Measurements from ENCODE around the gene ZNF598. TPM values are rescaled to one million over a fixed set of nuclear protein-coding genes. Genes with fewer than 3 reads are reported as not detected.
A peak's percentile ranks its signal among the peaks of the same experiment; 100 is the strongest.
"Not testable (repeated sequence)": the region's sequence is repeated elsewhere in the genome, so short reads cannot be mapped to it uniquely, and the experiment has no call there.

Gene ZNF598
- total RNA-seq, 1 donor from 2014 or later = 9.2 TPM

- no peak for DNase-seq (ENCODE audit: low read depth in 2 of 2)
Measured at GRCh38 chr16:2028620-2029220, 19.1 kb upstream of the ZNF598 start.

- DNase-seq (ENCODE audit: low read depth in 2 of 2) = no peak
Measured at GRCh38 chr16:2028146-2028545, 18.5 kb upstream of the ZNF598 start.

GRCh38 chr16:2027024-2028010 is 17.7 kb upstream of the ZNF598 start:
- peak in 1 of 2 donors; percentile 66 for DNase-seq (ENCODE audit: low read depth in 2 of 2)

- DNase-seq (ENCODE audit: low read depth in 2 of 2) = peak in 1 of 2 donors; percentile 52
Measured at GRCh38 chr16:2026461-2027023, 16.9 kb upstream of the ZNF598 start, which contains the start of gene NHERF2. TSS of gene NHERF2 (plus strand) at chr16:2026902. CDS start at chr16:2027006, 104 bp downstream.

GRCh38 chr16:2025878-2026460 is 16.3 kb upstream of the ZNF598 start:
- no peak for DNase-seq (ENCODE audit: low read depth in 2 of 2)

GRCh38 chr16:2025251-2025650 is 15.6 kb upstream of the ZNF598 start:
- no peak for DNase-seq (ENCODE audit: low read depth in 2 of 2)

DNA sequence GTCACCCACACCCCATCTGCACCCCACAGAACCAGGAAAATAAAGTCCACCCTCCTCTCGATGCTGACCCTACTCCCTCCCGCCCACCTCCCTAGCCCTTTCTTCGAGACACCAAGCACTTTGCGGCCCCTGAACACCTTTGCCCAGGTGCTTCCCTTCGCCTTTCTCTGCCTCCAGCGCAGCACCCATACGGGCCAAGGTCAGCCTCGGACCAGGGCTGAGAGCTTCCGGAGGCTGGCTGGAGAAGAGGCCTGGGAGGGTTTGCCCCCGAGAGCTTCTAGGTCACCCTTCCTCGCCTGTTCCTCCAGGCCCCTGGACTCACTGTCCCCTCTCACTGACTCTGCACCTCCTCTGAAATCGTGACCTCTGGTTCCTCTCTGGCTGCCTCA is 14.4 kb upstream of the ZNF598 start:
- DNase-seq (ENCODE audit: low read depth in 2 of 2) = no peak

DNA sequence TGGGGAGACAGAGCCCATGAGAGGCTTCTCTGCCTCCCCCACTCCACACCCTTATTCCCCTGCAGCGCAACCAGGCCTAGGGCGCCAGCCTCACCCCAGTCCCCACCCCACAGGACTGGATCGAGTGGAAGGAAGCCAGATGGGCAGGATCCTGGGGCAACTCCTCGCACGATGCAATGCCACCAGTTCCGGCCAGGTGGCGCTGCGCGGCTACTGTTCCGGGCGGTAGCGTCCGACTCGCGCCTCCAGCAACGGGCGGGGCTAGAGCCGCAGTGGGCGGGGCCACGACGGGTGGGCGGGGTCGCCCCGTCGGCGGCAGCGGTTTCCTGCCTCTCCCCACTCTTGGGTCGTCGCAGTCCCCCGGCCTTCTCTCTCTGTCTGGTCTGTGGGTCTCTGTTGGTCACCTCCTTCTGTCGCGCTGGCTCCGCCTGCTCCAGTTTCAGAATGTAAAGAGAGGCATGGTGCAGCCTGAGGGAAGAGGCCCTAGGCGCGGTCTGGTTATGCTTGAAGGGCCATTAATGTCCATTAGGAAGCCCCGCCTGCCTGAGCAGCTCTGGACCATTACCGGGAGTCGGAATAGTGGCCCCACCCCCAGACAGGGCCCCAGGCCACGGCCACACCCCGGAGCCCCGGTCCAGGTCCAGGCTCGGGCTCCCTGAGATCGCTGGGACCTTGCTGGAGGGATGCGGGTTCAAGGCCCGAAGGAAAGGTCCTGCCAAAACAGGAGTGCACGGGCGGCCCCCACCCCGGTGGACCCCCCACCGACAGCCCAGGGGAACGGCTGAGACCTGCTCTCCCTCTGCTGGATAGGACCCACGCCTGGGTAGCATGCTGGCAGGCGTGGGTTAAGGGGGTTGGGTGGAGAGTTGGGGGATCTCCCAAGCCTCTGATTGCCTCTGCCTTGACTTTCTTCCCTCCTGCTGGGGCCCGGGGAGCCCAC is 13.7 kb upstream of the ZNF598 start:
- DNase-seq (ENCODE audit: low read depth in 2 of 2) = peak; percentile 69 to 89

GRCh38 chr16:2022723-2023091 is 13.1 kb upstream of the ZNF598 start:
- peak in 1 of 2 donors; percentile 36 for DNase-seq (ENCODE audit: low read depth in 2 of 2)

- DNase-seq (ENCODE audit: low read depth in 2 of 2) = no peak
Measured at GRCh38 chr16:2019921-2020831, 10.6 kb upstream of the ZNF598 start.

- DNase-seq (ENCODE audit: low read depth in 2 of 2) = no peak
Measured at GRCh38 chr16:2019518-2019920, 9.9 kb upstream of the ZNF598 start, which contains the start of gene NPW. TSS of gene NPW (plus strand) at chr16:2019785.

GRCh38 chr16:2016407-2016922 is 6.8 kb upstream of the ZNF598 start:
- DNase-seq (ENCODE audit: low read depth in 2 of 2) = no peak

DNA sequence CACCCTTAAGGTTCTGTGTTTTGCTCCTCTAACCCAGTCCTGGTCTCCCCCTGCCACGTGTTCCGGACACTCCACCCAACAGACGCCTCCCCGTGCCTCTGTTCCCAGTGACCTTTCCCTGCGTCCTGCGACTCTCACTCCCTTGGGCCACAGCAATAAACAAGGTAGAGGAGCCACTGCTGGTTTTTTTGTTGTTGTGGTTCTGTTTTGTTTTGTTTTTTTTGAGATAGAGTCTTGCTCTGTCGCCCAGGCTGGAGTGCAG is 6.3 kb upstream of the ZNF598 start:
- DNase-seq (ENCODE audit: low read depth in 2 of 2) = no peak

DNA sequence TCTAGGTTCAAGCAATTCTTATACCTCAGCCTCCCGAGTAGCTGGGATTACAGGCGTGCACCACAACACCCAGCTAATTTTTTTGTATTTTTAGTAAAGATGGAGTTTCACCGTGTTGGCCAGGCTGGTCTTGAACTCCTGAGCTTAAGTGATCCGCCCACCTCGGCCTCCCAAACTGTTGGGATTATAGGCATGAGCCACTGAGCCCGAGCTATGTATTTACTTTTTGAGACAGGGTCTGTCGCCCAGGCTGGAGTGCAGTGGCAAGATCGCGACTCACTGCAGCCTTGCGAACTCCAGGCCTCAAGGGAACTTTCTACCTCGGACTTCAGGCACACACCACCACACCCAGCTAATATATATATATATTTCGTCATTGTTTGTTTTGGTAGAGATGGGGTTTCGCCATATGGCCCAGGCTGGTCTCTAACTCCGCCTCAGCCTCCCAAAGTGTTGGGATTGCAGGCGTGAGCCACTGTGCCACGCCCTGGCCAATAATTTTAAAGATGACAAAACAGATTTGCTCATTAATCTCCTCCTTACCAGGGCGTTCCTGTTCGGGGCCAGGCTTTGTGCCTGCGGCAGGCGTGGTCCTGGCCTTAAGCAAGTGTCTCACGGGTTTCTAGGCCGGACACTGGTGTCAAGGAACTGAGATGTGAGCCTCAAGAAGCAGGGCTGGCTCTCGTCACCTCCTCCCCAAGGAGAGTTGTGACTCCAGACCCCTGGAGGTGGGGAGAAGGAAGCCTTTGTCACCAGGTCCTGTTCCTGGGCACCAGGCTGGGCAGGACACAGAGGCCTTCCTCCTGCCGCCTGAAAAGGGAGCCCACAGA is 5.7 kb upstream of the ZNF598 start:
- DNase-seq (ENCODE audit: low read depth in 2 of 2) = no peak

- no peak for DNase-seq (ENCODE audit: low read depth in 2 of 2)
Measured at GRCh38 chr16:2013527-2013926, 3.9 kb upstream of the ZNF598 start.

GRCh38 chr16:2011726-2012125 is 2.1 kb upstream of the ZNF598 start:
- DNase-seq (ENCODE audit: low read depth in 2 of 2) = not testable (repeated sequence)

- DNase-seq (ENCODE audit: low read depth in 2 of 2) = no peak
Measured at GRCh38 chr16:2009164-2009711, 383 bp downstream of the ZNF598 start.

GRCh38 chr16:2008631-2009163 is 924 bp downstream of the ZNF598 start:
- DNase-seq (ENCODE audit: low read depth in 2 of 2) = peak in 1 of 2 donors; percentile 38

Measured in dermis microvascular lymphatic vessel endothelial cell (primary cell).